RWPE1 (cell line): ENCODE results near the gene FLII.

ENCODE experiments used
- CTCF ChIA-PET: fragments of 350-600 bp; sonication (Branson Sonifier 250); formaldehyde crosslinking; extraction: SDS; loops from one replicate; lab custom pipeline; 2021; lab: Yijun Ruan, JAX
- POLR2A ChIA-PET: fragments of 400-600 bp; formaldehyde crosslinking; extraction: SDS; loops from one replicate; lab custom pipeline; 2020; ENCODE audit warnings: antibody characterized with exemption; ENCODE audit not compliant: low non-redundant PET; lab: Yijun Ruan, JAX
- DNase-seq: peaks from one replicate; pipeline ENCODE4 v3.0.0; 2012; ENCODE audit warnings: low spot score
- H3K27ac ChIP-seq: fragments of 450-650 bp; 2 replicates; pipeline ENCODE4 v1.5.1; 2017
- CTCF ChIP-seq: fragments of 450-650 bp; conservative IDR thresholded peaks from 2 replicates; pipeline ENCODE4 v1.5.1; 2017; ENCODE audit warnings: low read depth, mild to moderate bottlenecking

FLII gene

GRCh38 chr17:18250259-18250658 lies 8.3 kb downstream of the FLII start:
- ChIA-PET CTCF (no interaction called here), POLR2A (no interaction called here)

GRCh38 chr17:18248811-18249210 lies 9.7 kb downstream of the FLII start:
- POLR2A ChIA-PET = no interaction called here
- DNase-seq = no peak
- peak overlapping the region; percentile 93 for H3K27ac ChIP-seq
- CTCF ChIA-PET = interaction anchor here (0.5 to 1.3 kb wide), 9 partner anchors 11 to 1173 kb away, joined by 3 to 10 read pairs (median 4); no protein-coding TSS in a partner anchor
- TF ChIP-seq CTCF = no peak

More at GRCh38 chr17:18250259-18250658, 8.3 kb downstream of the FLII start:
- no peak for TF ChIP-seq CTCF
- H3K27ac ChIP-seq = peak overlapping the region; percentile 93
- peak; percentile 61 for DNase-seq

GRCh38 chr17:18248300-18248731 lies 10.2 kb downstream of the FLII start:
- ChIA-PET POLR2A (no interaction called here), CTCF (interaction anchor here (0.5 to 1.3 kb wide), 11 partner anchors 9 to 1173 kb away, joined by 3 to 10 read pairs (median 4); partner anchors contain the start of gene ALKBH5)
- H3K27ac ChIP-seq = peak overlapping the region; percentile 93
- peak; percentile 76 for DNase-seq
- TF ChIP-seq CTCF = peak; percentile 79

GRCh38 chr17:18247613-18248001 lies 10.9 kb downstream of the FLII start:
- POLR2A ChIA-PET = interaction anchor here (1.0 kb wide), 1 partner anchor 12 kb away, joined by 3 read pairs; no protein-coding TSS in a partner anchor
- H3K27ac ChIP-seq = peak overlapping the region; percentile 93
- no peak for DNase-seq
- CTCF ChIA-PET = interaction anchor here (0.7 to 1.1 kb wide), 6 partner anchors 9 to 360 kb away, joined by 3 to 4 read pairs (median 4); partner anchors contain the start of gene ALKBH5
- TF ChIP-seq CTCF = no peak

GRCh38 chr17:18246880-18247612 lies 11.5 kb downstream of the FLII start:
- H3K27ac ChIP-seq = peak overlapping the region; percentile 93
- DNase-seq = peak; percentile 97
- POLR2A ChIA-PET = interaction anchor here (1.0 kb wide), 1 partner anchor 11 kb away, joined by 3 read pairs; no protein-coding TSS in a partner anchor
- TF ChIP-seq CTCF = no peak
- CTCF ChIA-PET = interaction anchor here (0.8 to 1.4 kb wide), 5 partner anchors 8 to 64 kb away, joined by 3 to 4 read pairs (median 3); partner anchors contain the start of gene ALKBH5

- no peak for DNase-seq
- peak overlapping the region; percentile 93 for H3K27ac ChIP-seq
- ChIA-PET POLR2A (no interaction called here), CTCF (interaction anchor here (1.4 kb wide), 1 partner anchor 29 kb away, joined by 3 read pairs; no protein-coding TSS in a partner anchor)
- TF ChIP-seq CTCF = no peak
These were observed 12.3 kb downstream of the FLII start for GRCh38 chr17:18246109-18246725.
